IPS DF 4.7 (cell line): ENCODE results near the gene PHC2.
"Not testable (repeated sequence)": the region's sequence is repeated elsewhere in the genome, so short reads cannot be mapped to it uniquely, and the experiment has no call there.

Source experiments
- DNase-seq: peaks from one replicate; pipeline ENCODE4 v3.0.0-alpha.2; 2013; ENCODE audit warnings: low spot score; ENCODE audit errors: extremely low read depth

Gene PHC2

GRCh38 chr1:33317946-33318345 lies 112.9 kb downstream of the PHC2 start:
- no peak for DNase-seq

- no peak for DNase-seq
Measured at GRCh38 chr1:33317354-33317753, 113.5 kb downstream of the PHC2 start.

- DNase-seq = no peak
Measured at GRCh38 chr1:33316601-33317000, 114.3 kb downstream of the PHC2 start.

GRCh38 chr1:33314416-33314815 lies 116.5 kb downstream of the PHC2 start:
- no peak for DNase-seq

GRCh38 chr1:33312413-33312749 lies 118.5 kb downstream of the PHC2 start:
- no peak for DNase-seq

GRCh38 chr1:33311706-33312412 lies 119.0 kb downstream of the PHC2 start:
- DNase-seq = no peak

- DNase-seq = no peak
Measured at GRCh38 chr1:33310702-33311101, 120.2 kb downstream of the PHC2 start.

GRCh38 chr1:33309351-33309750 lies 121.5 kb downstream of the PHC2 start:
- DNase-seq = not testable (repeated sequence)

- no peak for DNase-seq
Measured at GRCh38 chr1:33307494-33307864, 123.4 kb downstream of the PHC2 start.

- no peak for DNase-seq
Measured at GRCh38 chr1:33306653-33307493, 124.0 kb downstream of the PHC2 start.

- DNase-seq = no peak
Measured at GRCh38 chr1:33305816-33306652, 124.9 kb downstream of the PHC2 start.

GRCh38 chr1:33305016-33305415 lies 125.9 kb downstream of the PHC2 start:
- DNase-seq = no peak

- no peak for DNase-seq
Measured at GRCh38 chr1:33302325-33302724, 128.6 kb downstream of the PHC2 start.

- no peak for DNase-seq
Measured at GRCh38 chr1:33301273-33301984, 129.5 kb downstream of the PHC2 start.

GRCh38 chr1:33300673-33301072 lies 130.2 kb downstream of the PHC2 start:
- DNase-seq = no peak

- DNase-seq = no peak
Measured at GRCh38 chr1:33299461-33300155, 131.3 kb downstream of the PHC2 start.

GRCh38 chr1:33298623-33299277 lies 132.1 kb downstream of the PHC2 start:
- DNase-seq = peak; percentile 30

- DNase-seq = no peak
Measured at GRCh38 chr1:33297911-33298622, 132.8 kb downstream of the PHC2 start.

GRCh38 chr1:33296824-33297223 lies 134.1 kb downstream of the PHC2 start:
- DNase-seq = no peak

- no peak for DNase-seq
Measured at GRCh38 chr1:33296082-33296458, 134.8 kb downstream of the PHC2 start.
